Suprapubic skin (tissue), 4 donors: ENCODE data around the gene CDK19. TPM values are rescaled to one million over a fixed set of nuclear protein-coding genes. Genes with fewer than 3 reads are reported as not detected.
"Not testable (repeated sequence)": the region's sequence is repeated elsewhere in the genome, so short reads cannot be mapped to it uniquely, and the experiment has no call there.

Experiments used
- DNase-seq, 2 donors: peaks; one replicate each; pipeline ENCODE4 v3.0.0-alpha.2; 2019; ENCODE audit warnings: low spot score in 2 of 2
- H3K27ac ChIP-seq: fragments of 200-600 bp; sonication (generic); one replicate; pipeline ENCODE4 v1.5.1; 2019
- H3K27me3 ChIP-seq: fragments of 200-600 bp; sonication (generic); one replicate; pipeline ENCODE4 v1.5.1; 2019
- H3K36me3 ChIP-seq: fragments of 200-600 bp; sonication (generic); one replicate; pipeline ENCODE4 v1.5.1; 2019
- H3K4me1 ChIP-seq: fragments of 200-600 bp; sonication (generic); one replicate; pipeline ENCODE4 v1.5.1; 2019
- H3K4me3 ChIP-seq: fragments of 200-600 bp; sonication (generic); one replicate; pipeline ENCODE4 v1.5.1; 2019; ENCODE audit warnings: mild to moderate bottlenecking
- H3K9me3 ChIP-seq: fragments of 200-600 bp; sonication (generic); one replicate; pipeline ENCODE4 v1.5.1; 2019
- EP300 ChIP-seq: sonication (generic); formaldehyde crosslinking; IDR thresholded peaks from one replicate; pipeline ENCODE4 v1.6.1; 2017; ENCODE audit warnings: antibody characterized with exemption
- POLR2A ChIP-seq, 2 donors: fragments of 450-650 bp; IDR thresholded peaks; one replicate each; pipeline ENCODE4 v1.6.1; 2017; ENCODE audit warnings: antibody characterized with exemption in 2 of 2, mild to moderate bottlenecking in 2 of 2, moderate library complexity in 2 of 2
- POLR2AphosphoS5 ChIP-seq, 3 donors: sonication (generic); formaldehyde crosslinking; IDR thresholded peaks; one replicate each; pipeline ENCODE4 v1.6.1; 2017; ENCODE audit warnings: antibody characterized with exemption in 3 of 3
- whole genome bisulfite sequencing: methylation state at CpG from one replicate; pipeline ENCODE4 v1.1.5; 2018; 5-methylcytosine and 5-hydroxymethylcytosine counted together
- total RNA-seq, 4 donors: library from RNA; depleted of rRNA; stranded (reverse); fragments of >200 nt; gene quantifications; one replicate each; pipeline ENCODE4 v1.1.0, GENCODE V29; 2016
- TF ChIP-seq, protein P1 (sequence below), 2 donors: fragments of 200-600 bp in 1 of 2; fragments of 450-650 bp in 1 of 2; sonication (generic) in 1 of 2; IDR thresholded peaks; one replicate each; pipeline ENCODE4 v1.5.1; 2016 to 2019; ENCODE audit warnings: antibody characterized with exemption in 2 of 2, mild to moderate bottlenecking in 1 of 2, moderate library complexity in 1 of 2

Gene CDK19
- total RNA-seq, 4 donors from 2014 or later: 14.1 to 20.6 (median 19.4) TPM

DNA sequence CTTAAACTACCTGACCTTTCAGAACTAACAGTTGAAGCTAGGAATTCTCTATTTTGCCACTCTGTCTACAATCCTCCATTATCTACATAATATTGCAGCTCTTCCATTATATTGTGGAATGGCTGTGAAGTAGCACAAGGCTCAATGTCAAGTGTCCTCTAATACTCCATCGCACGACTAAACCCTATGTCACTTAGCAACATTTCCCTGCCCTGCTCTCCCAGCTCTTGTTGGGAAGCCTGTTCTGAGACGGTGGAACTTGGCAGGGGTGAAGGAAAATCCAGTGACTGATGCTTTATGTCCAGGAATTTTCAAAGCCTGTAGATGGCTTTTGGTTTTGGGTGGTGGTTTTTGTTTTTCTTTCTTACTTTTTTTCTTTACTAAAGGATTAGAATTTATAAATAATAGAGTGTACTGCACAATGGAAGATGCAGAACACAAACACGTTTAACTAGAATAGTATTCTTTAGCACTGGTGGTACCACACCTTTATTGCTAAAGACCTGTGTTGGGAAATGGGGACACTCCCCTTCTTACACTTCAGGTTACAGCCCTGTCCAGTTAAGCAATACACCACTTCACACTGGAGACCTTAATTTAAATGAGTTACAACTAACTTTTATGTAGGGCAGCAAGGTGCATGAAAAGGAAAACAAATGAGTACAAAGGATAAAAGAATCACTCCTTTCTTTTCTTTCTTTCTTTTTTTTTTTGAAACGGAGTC is 38.6 kb upstream of the CDK19 start:
- 56% methylated on average over 5 of the region's 5 CpGs for WGBS
- Histone ChIP-seq H3K4me1 (no peaks in the 10 kb centered on the region), H3K9me3 (no peaks in the 10 kb centered on the region), H3K36me3 (no peaks in the 10 kb centered on the region), H3K4me3 (no peak overlapping the region), H3K27ac (peak overlapping the region; percentile 63), H3K27me3 (no peaks in the 10 kb centered on the region)
- TF ChIP-seq POLR2AphosphoS5 (IDR thresholded peaks at IDR 0.05) (no peak), EP300 (no peak), POLR2A (IDR thresholded peaks at IDR 0.05) (no peak)
- no peak for DNase-seq

DNA sequence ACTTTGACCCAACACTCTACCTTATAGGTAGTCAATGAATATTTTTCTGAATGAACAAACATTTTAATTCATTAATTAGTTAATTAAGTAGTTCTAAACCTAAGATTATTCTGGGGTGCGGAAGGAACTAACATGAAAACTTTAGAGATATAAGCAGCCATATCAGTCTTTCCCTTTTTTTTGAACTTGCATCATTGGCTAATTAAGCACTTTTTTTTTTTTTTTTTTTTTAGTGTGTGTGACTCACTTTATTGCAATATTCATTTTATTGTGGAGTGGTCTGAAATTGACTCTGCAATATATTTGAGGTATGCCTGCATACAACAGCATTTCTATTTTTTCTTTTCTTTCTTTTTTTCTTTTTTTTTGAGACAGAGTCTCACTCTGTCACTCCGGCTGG is 37.5 kb upstream of the CDK19 start:
- Histone ChIP-seq H3K27ac (no peak overlapping the region), H3K9me3 (no peaks in the 10 kb centered on the region), H3K4me3 (no peak overlapping the region), H3K36me3 (no peaks in the 10 kb centered on the region), H3K4me1 (no peaks in the 10 kb centered on the region), H3K27me3 (no peaks in the 10 kb centered on the region)
- DNase-seq: no peak
- TF ChIP-seq, protein P1, sequence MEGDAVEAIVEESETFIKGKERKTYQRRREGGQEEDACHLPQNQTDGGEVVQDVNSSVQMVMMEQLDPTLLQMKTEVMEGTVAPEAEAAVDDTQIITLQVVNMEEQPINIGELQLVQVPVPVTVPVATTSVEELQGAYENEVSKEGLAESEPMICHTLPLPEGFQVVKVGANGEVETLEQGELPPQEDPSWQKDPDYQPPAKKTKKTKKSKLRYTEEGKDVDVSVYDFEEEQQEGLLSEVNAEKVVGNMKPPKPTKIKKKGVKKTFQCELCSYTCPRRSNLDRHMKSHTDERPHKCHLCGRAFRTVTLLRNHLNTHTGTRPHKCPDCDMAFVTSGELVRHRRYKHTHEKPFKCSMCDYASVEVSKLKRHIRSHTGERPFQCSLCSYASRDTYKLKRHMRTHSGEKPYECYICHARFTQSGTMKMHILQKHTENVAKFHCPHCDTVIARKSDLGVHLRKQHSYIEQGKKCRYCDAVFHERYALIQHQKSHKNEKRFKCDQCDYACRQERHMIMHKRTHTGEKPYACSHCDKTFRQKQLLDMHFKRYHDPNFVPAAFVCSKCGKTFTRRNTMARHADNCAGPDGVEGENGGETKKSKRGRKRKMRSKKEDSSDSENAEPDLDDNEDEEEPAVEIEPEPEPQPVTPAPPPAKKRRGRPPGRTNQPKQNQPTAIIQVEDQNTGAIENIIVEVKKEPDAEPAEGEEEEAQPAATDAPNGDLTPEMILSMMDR (IDR thresholded peaks at IDR 0.05): no peak
- TF ChIP-seq POLR2AphosphoS5 (IDR thresholded peaks at IDR 0.05): no peak
- TF ChIP-seq EP300: no peak
- no peak for TF ChIP-seq POLR2A (IDR thresholded peaks at IDR 0.05)
- WGBS: 96% methylated on average over 2 of the region's 2 CpGs

DNA sequence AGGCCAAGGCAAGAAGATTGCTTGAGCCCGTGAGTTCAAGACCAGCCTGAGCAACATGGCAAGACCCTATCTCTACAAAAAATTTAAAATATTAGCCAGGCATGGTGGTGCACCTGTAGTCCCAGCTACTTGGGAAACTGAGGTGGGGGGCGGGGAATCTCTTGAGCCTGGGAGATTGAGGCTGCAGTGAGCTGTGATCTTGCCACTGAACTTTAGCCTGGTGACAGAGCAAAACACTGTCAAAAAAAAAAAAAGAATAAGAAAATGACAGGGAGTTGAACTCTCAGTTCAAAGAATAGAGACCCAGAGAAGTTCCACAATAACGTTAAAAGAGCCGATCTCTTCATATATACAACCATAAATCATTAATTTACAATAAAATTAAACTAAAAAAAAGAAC is 34.5 kb upstream of the CDK19 start:
- WGBS: 66% methylated on average over 4 of the region's 4 CpGs
- Histone ChIP-seq H3K36me3 (no peaks in the 10 kb centered on the region), H3K4me1 (no peaks in the 10 kb centered on the region), H3K27me3 (no peaks in the 10 kb centered on the region), H3K9me3 (no peaks in the 10 kb centered on the region), H3K4me3 (no peak overlapping the region), H3K27ac (no peak overlapping the region)
- TF ChIP-seq POLR2AphosphoS5 (IDR thresholded peaks at IDR 0.05) (no peak), EP300 (no peak), POLR2A (IDR thresholded peaks at IDR 0.05) (no peak)
- TF ChIP-seq, protein P1 (IDR thresholded peaks at IDR 0.05): no peak
- no peak for DNase-seq

DNA sequence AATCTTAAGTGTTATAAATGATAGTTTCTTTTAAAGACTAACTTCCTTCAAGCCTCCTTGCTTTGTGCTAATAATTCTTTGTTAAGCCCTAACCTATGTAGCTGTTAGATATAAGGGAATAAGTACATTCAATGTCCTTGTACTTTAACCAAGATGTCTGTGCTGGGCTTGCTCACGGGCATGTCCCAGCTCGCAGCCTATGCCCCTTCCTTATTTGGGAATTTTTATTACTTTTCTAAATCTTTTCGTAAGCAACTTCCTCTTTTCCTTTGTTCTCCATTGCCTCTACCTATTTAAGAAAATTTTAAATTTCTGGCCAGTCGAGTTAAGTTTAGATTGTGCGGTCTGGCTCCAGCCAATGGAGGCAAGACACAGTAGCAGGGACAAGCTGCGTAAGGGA is 26.0 kb upstream of the CDK19 start:
- DNase-seq: no peak
- no peaks in the 10 kb centered on the region for H3K9me3 ChIP-seq
- no peak overlapping the region for H3K27ac ChIP-seq
- no peaks in the 10 kb centered on the region for H3K27me3 ChIP-seq
- 89% methylated on average over 6 of the region's 6 CpGs for WGBS
- H3K4me3 ChIP-seq: no peak overlapping the region
- no peaks in the 10 kb centered on the region for H3K4me1 ChIP-seq
- TF ChIP-seq, protein P1 (IDR thresholded peaks at IDR 0.05): no peak
- TF ChIP-seq POLR2A (IDR thresholded peaks at IDR 0.05) (no peak), POLR2AphosphoS5 (IDR thresholded peaks at IDR 0.05) (no peak), EP300 (no peak)
- H3K36me3 ChIP-seq: no peaks in the 10 kb centered on the region

DNA sequence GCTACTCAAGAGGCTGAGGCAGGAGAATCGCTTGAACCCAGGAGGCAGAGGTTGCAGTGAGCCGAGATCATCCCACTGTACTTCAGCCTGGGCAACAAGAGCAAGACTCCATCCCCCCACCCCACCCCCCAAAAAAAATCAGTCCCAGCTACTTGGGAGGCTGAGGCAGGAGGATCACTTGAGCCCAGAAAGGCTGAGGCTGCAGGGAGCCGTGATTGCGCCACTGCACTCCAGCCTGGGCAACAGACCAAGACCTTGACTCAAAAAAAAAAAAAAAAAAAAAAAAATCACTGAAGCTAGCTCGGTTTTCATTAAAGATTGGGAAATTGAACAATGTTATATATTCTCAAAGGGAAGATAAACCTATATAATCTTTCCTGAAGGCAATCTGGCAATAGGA is 20.5 kb upstream of the CDK19 start:
- WGBS: 81% methylated on average over 5 of the region's 5 CpGs
- H3K27me3 ChIP-seq, H3K27ac ChIP-seq, DNase-seq, H3K9me3 ChIP-seq, H3K36me3 ChIP-seq, H3K4me3 ChIP-seq, H3K4me1 ChIP-seq: not testable (repeated sequence)

DNA sequence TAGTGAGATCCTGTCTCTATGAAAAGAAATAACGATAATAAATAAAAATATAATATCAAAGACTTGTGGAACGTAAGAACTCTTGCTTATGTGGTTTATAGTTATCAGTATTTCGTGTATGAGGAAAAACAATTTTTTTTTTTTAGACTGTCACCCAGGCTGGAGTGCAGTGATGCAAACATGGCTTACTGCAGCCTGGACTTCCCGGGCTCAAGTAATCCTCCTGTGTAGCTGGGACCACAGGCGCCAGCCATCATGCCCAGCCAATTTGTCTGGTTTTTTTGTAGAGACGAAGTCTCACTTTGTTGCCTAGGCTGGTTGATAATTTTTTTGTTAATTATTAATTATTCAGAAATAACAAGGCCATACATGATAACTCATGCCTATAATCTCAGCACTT is 18.6 kb upstream of the CDK19 start:
- TF ChIP-seq POLR2A (IDR thresholded peaks at IDR 0.05) (no peak), EP300 (no peak)
- 93% methylated on average over 6 of the region's 6 CpGs for WGBS
- no peaks in the 10 kb centered on the region for H3K36me3 ChIP-seq
- no peaks in the 10 kb centered on the region for H3K27me3 ChIP-seq
- no peak overlapping the region for H3K4me3 ChIP-seq
- H3K9me3 ChIP-seq: no peaks in the 10 kb centered on the region
- H3K27ac ChIP-seq: no peak overlapping the region
- DNase-seq: no peak
- no peaks in the 10 kb centered on the region for H3K4me1 ChIP-seq

DNA sequence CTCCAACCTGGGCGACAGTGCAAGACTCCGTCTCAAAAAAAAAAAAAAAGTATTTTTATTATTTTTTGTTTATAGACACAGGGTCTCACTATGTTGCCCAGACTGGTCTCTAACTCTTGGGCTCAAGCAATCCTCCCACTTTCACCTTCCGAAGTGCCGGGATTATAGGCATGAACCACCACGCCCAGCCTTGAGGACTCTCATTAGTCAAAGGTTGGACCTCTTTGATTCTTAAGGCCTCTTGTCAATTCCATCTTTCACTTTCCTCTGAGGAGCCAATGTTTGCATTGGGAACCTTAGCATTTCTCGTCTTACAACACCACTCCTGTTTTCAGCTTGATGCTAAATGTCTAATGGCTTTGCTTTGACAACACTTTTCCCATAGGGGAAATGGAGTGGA is 16.1 kb upstream of the CDK19 start:
- Histone ChIP-seq H3K36me3 (no peaks in the 10 kb centered on the region), H3K4me1 (no peaks in the 10 kb centered on the region), H3K27me3 (no peaks in the 10 kb centered on the region), H3K27ac (no peak overlapping the region), H3K9me3 (no peaks in the 10 kb centered on the region), H3K4me3 (no peak overlapping the region)
- no peak for DNase-seq
- WGBS: 82% methylated on average over 6 of the region's 6 CpGs
- TF ChIP-seq, protein P1 (IDR thresholded peaks at IDR 0.05): no peak
- TF ChIP-seq EP300: no peak
- no peak for TF ChIP-seq POLR2AphosphoS5 (IDR thresholded peaks at IDR 0.05)
- no peak for TF ChIP-seq POLR2A (IDR thresholded peaks at IDR 0.05)
